HepG2 (cell line): ENCODE data around the gene DUS1L. TPM values are rescaled to one million over a fixed set of nuclear protein-coding genes. Genes with fewer than 3 reads are reported as not detected.

Source experiments
- CEBPB ChIP-seq: IDR thresholded peaks from 2 replicates; pipeline ENCODE4 v1.6.1; 2011; ENCODE audit warnings: low read depth, low read length, improper control_type of control experiment, borderline replicate concordance
- DDIT3 ChIP-seq: sonication (generic); formaldehyde crosslinking; IDR thresholded peaks from 2 replicates; pipeline ENCODE4 v1.4.0; 2020; ENCODE audit warnings: mild to moderate bottlenecking, missing genetic modification reagents
- ESRRA ChIP-seq: sonication (generic); formaldehyde crosslinking; IDR thresholded peaks from 2 replicates; pipeline ENCODE4 v1.5.1; 2020; ENCODE audit warnings: mild to moderate bottlenecking, low read depth, missing genetic modification reagents
- HHEX ChIP-seq: IDR thresholded peaks from 2 replicates; pipeline ENCODE4 v1.6.1; 2016; ENCODE audit warnings: control low read depth
- HOXD1 ChIP-seq: sonication (generic); formaldehyde crosslinking; IDR thresholded peaks from 2 replicates; pipeline ENCODE4 v1.5.0; 2020; ENCODE audit warnings: missing genetic modification reagents
- KLF12 ChIP-seq: sonication (generic); formaldehyde crosslinking; IDR thresholded peaks from 2 replicates; pipeline ENCODE4 v1.4.0; 2020; ENCODE audit warnings: missing genetic modification reagents, borderline replicate concordance
- MED8 ChIP-seq: sonication (generic); formaldehyde crosslinking; IDR thresholded peaks from 2 replicates; pipeline ENCODE4 v1.8.1; 2023; ENCODE audit warnings: mild to moderate bottlenecking, missing genetic modification reagents; ENCODE audit not compliant: insufficient replicate concordance
- SP5 ChIP-seq: IDR thresholded peaks from 2 replicates; pipeline ENCODE4 v1.6.1; 2016; ENCODE audit warnings: low read depth, borderline replicate concordance
- ZFP41 ChIP-seq: sonication (generic); formaldehyde crosslinking; IDR thresholded peaks from 2 replicates; pipeline ENCODE4 v1.4.0; 2020; ENCODE audit warnings: mild to moderate bottlenecking, missing genetic modification reagents, borderline replicate concordance
- ZNF350 ChIP-seq: sonication (generic); formaldehyde crosslinking; IDR thresholded peaks from 2 replicates; pipeline ENCODE4 v1.4.0; 2020; ENCODE audit warnings: mild to moderate bottlenecking, low read depth, missing genetic modification reagents, borderline replicate concordance
- ZNF512B ChIP-seq: sonication (generic); formaldehyde crosslinking; IDR thresholded peaks from 2 replicates; pipeline ENCODE4 v1.5.1; 2020; ENCODE audit warnings: missing genetic modification reagents, mild to moderate bottlenecking, borderline replicate concordance
- ZNF816 ChIP-seq: sonication (generic); formaldehyde crosslinking; IDR thresholded peaks from 2 replicates; pipeline ENCODE4 v1.8.0; 2022; ENCODE audit warnings: missing genetic modification reagents, mild to moderate bottlenecking, borderline replicate concordance
- polyA plus RNA-seq, 8 experiments: library from polyadenylated mRNA; depleted of rRNA in 3 of 8; stranded (reverse) in 7 of 8; unstranded in 1 of 8; fragments of >200 nt; fragmentation: Illumina TruSeq in 4 of 8; extraction: Trizol in 4 of 8; gene quantifications; 2 replicates each; pipeline versions ENCODE4 v1.2.1 to v1.2.3, GENCODE V29; 2011 to 2016; ENCODE audit warnings: low read depth in 4 of 8, missing spikeins in 1 of 8, mixed read lengths in 1 of 8; ENCODE audit not compliant: insufficient read depth in 1 of 8
- total RNA-seq, 5 experiments: library from RNA; depleted of rRNA; stranded (reverse); fragments of >200 nt; fragmentation: Illumina TruSeq; extraction: Trizol; gene quantifications; 2 replicates each; pipeline ENCODE4 v1.2.3, GENCODE V29; 2016; ENCODE audit warnings: low read depth in 1 of 5
- TF ChIP-seq, protein P1 (sequence below): IDR thresholded peaks from 2 replicates; pipeline ENCODE4 v1.6.1; 2012; ENCODE audit warnings: low read length, improper control_type of control experiment
- TF ChIP-seq, protein P2 (sequence below): sonication (generic); formaldehyde crosslinking; IDR thresholded peaks from 2 replicates; pipeline ENCODE4 v1.4.0; 2020; ENCODE audit warnings: missing genetic modification reagents
- TF ChIP-seq, protein P3 (sequence below): sonication (generic); formaldehyde crosslinking; IDR thresholded peaks from 2 replicates; pipeline ENCODE4 v1.4.0; 2020; ENCODE audit warnings: missing genetic modification reagents, low read depth, mild to moderate bottlenecking, borderline replicate concordance
- TF ChIP-seq, protein P4 (sequence below): sonication (generic); formaldehyde crosslinking; IDR thresholded peaks from 2 replicates; pipeline ENCODE4 v1.8.1; 2023; ENCODE audit warnings: mild to moderate bottlenecking, moderate library complexity, missing genetic modification reagents

DUS1L gene
- total and polyA plus RNA-seq, 2 of the 13 experiments (the other 11 are each of a cell fraction or from before 2014, with no cell fraction given), result 81.0 to 109 TPM

- TF ChIP-seq, protein P1, sequence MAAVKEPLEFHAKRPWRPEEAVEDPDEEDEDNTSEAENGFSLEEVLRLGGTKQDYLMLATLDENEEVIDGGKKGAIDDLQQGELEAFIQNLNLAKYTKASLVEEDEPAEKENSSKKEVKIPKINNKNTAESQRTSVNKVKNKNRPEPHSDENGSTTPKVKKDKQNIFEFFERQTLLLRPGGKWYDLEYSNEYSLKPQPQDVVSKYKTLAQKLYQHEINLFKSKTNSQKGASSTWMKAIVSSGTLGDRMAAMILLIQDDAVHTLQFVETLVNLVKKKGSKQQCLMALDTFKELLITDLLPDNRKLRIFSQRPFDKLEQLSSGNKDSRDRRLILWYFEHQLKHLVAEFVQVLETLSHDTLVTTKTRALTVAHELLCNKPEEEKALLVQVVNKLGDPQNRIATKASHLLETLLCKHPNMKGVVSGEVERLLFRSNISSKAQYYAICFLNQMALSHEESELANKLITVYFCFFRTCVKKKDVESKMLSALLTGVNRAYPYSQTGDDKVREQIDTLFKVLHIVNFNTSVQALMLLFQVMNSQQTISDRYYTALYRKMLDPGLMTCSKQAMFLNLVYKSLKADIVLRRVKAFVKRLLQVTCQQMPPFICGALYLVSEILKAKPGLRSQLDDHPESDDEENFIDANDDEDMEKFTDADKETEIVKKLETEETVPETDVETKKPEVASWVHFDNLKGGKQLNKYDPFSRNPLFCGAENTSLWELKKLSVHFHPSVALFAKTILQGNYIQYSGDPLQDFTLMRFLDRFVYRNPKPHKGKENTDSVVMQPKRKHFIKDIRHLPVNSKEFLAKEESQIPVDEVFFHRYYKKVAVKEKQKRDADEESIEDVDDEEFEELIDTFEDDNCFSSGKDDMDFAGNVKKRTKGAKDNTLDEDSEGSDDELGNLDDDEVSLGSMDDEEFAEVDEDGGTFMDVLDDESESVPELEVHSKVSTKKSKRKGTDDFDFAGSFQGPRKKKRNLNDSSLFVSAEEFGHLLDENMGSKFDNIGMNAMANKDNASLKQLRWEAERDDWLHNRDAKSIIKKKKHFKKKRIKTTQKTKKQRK, result no peak
- TF ChIP-seq ZNF816 (CRISPR knock-in tag) (no peak), DDIT3 (CRISPR knock-in tag) (no peak), ZFP41 (CRISPR knock-in tag) (no peak), CEBPB (no peak), MED8 (CRISPR knock-in tag) (peak; percentile 37), ESRRA (CRISPR knock-in tag) (0 out of 2 replicates have a peak, but pooled peaks have one; percentile 17), HOXD1 (no peak), KLF12 (CRISPR knock-in tag) (no peak), HHEX (CRISPR knock-in tag) (no peak), SP5 (no peak), ZNF512B (CRISPR knock-in tag) (no peak), ZNF350 (CRISPR knock-in tag) (no peak)
- TF ChIP-seq, protein P2, sequence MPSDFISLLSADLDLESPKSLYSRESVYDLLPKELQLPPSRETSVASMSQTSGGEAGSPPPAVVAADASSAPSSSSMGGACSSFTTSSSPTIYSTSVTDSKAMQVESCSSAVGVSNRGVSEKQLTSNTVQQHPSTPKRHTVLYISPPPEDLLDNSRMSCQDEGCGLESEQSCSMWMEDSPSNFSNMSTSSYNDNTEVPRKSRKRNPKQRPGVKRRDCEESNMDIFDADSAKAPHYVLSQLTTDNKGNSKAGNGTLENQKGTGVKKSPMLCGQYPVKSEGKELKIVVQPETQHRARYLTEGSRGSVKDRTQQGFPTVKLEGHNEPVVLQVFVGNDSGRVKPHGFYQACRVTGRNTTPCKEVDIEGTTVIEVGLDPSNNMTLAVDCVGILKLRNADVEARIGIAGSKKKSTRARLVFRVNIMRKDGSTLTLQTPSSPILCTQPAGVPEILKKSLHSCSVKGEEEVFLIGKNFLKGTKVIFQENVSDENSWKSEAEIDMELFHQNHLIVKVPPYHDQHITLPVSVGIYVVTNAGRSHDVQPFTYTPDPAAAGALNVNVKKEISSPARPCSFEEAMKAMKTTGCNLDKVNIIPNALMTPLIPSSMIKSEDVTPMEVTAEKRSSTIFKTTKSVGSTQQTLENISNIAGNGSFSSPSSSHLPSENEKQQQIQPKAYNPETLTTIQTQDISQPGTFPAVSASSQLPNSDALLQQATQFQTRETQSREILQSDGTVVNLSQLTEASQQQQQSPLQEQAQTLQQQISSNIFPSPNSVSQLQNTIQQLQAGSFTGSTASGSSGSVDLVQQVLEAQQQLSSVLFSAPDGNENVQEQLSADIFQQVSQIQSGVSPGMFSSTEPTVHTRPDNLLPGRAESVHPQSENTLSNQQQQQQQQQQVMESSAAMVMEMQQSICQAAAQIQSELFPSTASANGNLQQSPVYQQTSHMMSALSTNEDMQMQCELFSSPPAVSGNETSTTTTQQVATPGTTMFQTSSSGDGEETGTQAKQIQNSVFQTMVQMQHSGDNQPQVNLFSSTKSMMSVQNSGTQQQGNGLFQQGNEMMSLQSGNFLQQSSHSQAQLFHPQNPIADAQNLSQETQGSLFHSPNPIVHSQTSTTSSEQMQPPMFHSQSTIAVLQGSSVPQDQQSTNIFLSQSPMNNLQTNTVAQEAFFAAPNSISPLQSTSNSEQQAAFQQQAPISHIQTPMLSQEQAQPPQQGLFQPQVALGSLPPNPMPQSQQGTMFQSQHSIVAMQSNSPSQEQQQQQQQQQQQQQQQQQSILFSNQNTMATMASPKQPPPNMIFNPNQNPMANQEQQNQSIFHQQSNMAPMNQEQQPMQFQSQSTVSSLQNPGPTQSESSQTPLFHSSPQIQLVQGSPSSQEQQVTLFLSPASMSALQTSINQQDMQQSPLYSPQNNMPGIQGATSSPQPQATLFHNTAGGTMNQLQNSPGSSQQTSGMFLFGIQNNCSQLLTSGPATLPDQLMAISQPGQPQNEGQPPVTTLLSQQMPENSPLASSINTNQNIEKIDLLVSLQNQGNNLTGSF (CRISPR knock-in tag), result no peak
- TF ChIP-seq, protein P3, sequence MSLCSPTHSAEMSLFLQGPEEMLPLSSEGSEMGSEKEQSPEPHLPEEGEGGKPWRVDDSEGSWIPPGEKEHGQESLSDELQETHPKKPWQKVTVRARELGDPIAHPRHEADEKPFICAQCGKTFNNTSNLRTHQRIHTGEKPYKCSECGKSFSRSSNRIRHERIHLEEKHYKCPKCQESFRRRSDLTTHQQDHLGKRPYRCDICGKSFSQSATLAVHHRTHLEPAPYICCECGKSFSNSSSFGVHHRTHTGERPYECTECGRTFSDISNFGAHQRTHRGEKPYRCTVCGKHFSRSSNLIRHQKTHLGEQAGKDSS (CRISPR knock-in tag), result no peak
- TF ChIP-seq, protein P4, sequence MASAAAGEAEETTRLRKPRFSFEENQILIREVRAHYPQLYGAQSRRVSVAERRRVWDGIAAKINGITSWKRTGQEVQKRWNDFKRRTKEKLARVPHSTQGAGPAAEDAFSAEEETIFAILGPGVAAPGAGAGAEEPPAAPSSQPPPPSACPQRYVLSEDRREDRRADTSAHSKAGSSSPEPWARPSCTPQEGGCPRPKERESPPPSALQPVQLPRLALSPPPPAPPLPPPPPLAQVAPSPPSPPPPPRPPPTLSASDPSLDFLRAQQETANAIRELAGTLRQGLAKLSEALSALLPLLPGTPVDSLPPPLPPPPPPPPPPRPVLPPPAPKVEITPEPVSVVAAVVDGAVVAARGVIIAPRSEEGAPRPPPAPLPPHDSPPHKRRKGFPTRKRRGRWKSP (CRISPR knock-in tag), result no peak
Measured at GRCh38 chr17:82083009-82083408, 17.4 kb upstream of the DUS1L start (continued).
